Endothelial cell of umbilical vein (primary cell): ENCODE results near the gene PUM2. TPM values are rescaled to one million over a fixed set of nuclear protein-coding genes. Genes with fewer than 3 reads are reported as not detected.
A peak's percentile ranks its signal among the peaks of the same experiment; 100 is the strongest.

Experiments
- BruUV-seq: library from RNA; stranded (reverse); fragments of 400-500 nt; replicated peaks from 2 replicates; lab custom pipeline; 2021; lab: Mats Ljungman, UMichigan
- CTCF ChIA-PET: fragments of 300-600, 350-600 bp; sonication (Branson Sonifier 250); formaldehyde crosslinking; loops from one replicate; lab custom pipeline; 2021; ENCODE audit warnings: antibody characterized with exemption, inconsistent platforms; lab: Charles Lee
- POLR2A ChIA-PET: fragments of 300-600, 350-600 bp; sonication (Branson Sonifier 250); formaldehyde crosslinking; loops from one replicate; lab custom pipeline; 2021; ENCODE audit warnings: antibody characterized with exemption, inconsistent platforms; lab: Charles Lee
- DNase-seq: peaks from one replicate; pipeline ENCODE4 v3.0.0-alpha.2; 2011; ENCODE audit warnings: low read depth, low spot score
- FAIRE-seq: peaks from 2 replicates; lab custom pipeline; 2011; peaks lifted over from hg19 to GRCh38; lab: Jason Lieb, UNC
- H2AFZ ChIP-seq: 2 replicates; pipeline ENCODE4 v1.6.0; 2012; ENCODE audit warnings: low read depth, low read length, control low read depth, inconsistent platforms
- H3K27ac ChIP-seq: 2 replicates; pipeline ENCODE4 v1.5.1; 2011; ENCODE audit warnings: low read depth, mild to moderate bottlenecking, control low read depth, low read length, moderate library complexity; ENCODE audit not compliant: insufficient read depth
- H3K27me3 ChIP-seq, 2 experiments: 2 replicates each; pipeline versions ENCODE4 v1.6.0 to v1.6.1; 2011; ENCODE audit warnings: low read length in 2 of 2, mixed read lengths in 1 of 2; ENCODE audit not compliant: control insufficient read depth in 2 of 2, insufficient read depth in 2 of 2
- H3K36me3 ChIP-seq, 2 experiments: 2 replicates in 1 of 2; 3 replicates in 1 of 2; pipeline ENCODE4 v1.5.1; 2011; ENCODE audit warnings: low read length in 2 of 2, mild to moderate bottlenecking in 1 of 2, moderate library complexity in 1 of 2; ENCODE audit not compliant: control insufficient read depth in 2 of 2, insufficient read depth in 2 of 2; ENCODE audit errors: extremely low read depth in 1 of 2
- H3K4me1 ChIP-seq: 3 replicates; pipeline ENCODE4 v1.5.1; 2011; ENCODE audit warnings: mild to moderate bottlenecking, low read length; ENCODE audit not compliant: control insufficient read depth, insufficient read depth; ENCODE audit errors: extremely low read depth
- H3K4me2 ChIP-seq: 2 replicates; pipeline ENCODE4 v1.6.1; 2011; ENCODE audit warnings: low read length, control low read depth, mixed read lengths; ENCODE audit not compliant: insufficient read depth
- H3K4me3 ChIP-seq, 3 experiments: fragments of 200-600 bp in 1 of 3; sonication (generic), shearing (Covaris generic) in 1 of 3; replicated peaks in 1 of 3; 2 replicates each; pipeline ENCODE4 v1.5.1; 2011 to 2016; ENCODE audit warnings: control low read depth in 3 of 3, low read length in 3 of 3, mild to moderate bottlenecking in 2 of 3, inconsistent platforms in 1 of 3, low read depth in 1 of 3, moderate library complexity in 1 of 3; ENCODE audit not compliant: insufficient read depth in 1 of 3
- H3K79me2 ChIP-seq: 2 replicates; pipeline ENCODE4 v1.6.0; 2012; ENCODE audit warnings: low read length, inconsistent platforms; ENCODE audit not compliant: control insufficient read depth, insufficient read depth
- H3K9ac ChIP-seq: replicated peaks from 2 replicates; pipeline ENCODE3; 2011; ENCODE audit warnings: low read length, control low read depth; ENCODE audit not compliant: insufficient read depth; ENCODE audit errors: extremely low read depth
- H3K9me1 ChIP-seq: replicated peaks from 3 replicates; pipeline ENCODE4 v1.6.0; 2011; ENCODE audit warnings: mild to moderate bottlenecking, low read length; ENCODE audit not compliant: control insufficient read depth, insufficient read depth; ENCODE audit errors: extremely low read depth
- H3K9me3 ChIP-seq: replicated peaks from 2 replicates; pipeline ENCODE4 v1.5.1; 2012; ENCODE audit warnings: low read length, inconsistent platforms; ENCODE audit not compliant: control insufficient read depth, insufficient read depth
- H4K20me1 ChIP-seq: replicated peaks from 2 replicates; pipeline ENCODE3; 2011; ENCODE audit warnings: mild to moderate bottlenecking, low read length; ENCODE audit not compliant: control insufficient read depth, insufficient read depth; ENCODE audit errors: extremely low read depth
- CTCF ChIP-seq, 2 donors: IDR thresholded peaks; 1 replicate in 1 of 2; 2 replicates in 1 of 2; pipeline ENCODE4 v1.5.1; 2011; ENCODE audit warnings: low read length in 2 of 2, mild to moderate bottlenecking in 2 of 2, moderate library complexity in 2 of 2, control low read depth in 1 of 2, inconsistent platforms in 1 of 2, low read depth in 1 of 2; ENCODE audit not compliant: insufficient read depth in 1 of 2; ENCODE audit errors: extremely low read depth in 1 of 2
- FOS ChIP-seq: IDR thresholded peaks from 2 replicates; pipeline ENCODE4 v1.6.1; 2011; ENCODE audit warnings: mild to moderate bottlenecking, low read length, moderate library complexity, borderline replicate concordance; ENCODE audit not compliant: insufficient read depth
- MYC ChIP-seq: IDR thresholded peaks from one replicate; pipeline ENCODE4 v1.6.1; 2011; ENCODE audit warnings: mild to moderate bottlenecking, low read depth, low read length
- POLR2AphosphoS5 ChIP-seq: IDR thresholded peaks from 2 replicates; pipeline ENCODE4 v1.6.1; 2012; ENCODE audit warnings: low read depth, mild to moderate bottlenecking, control low read depth, low read length, moderate library complexity; ENCODE audit not compliant: insufficient read depth
- dilution Hi-C: fragments of 300-500 bp; cut with MboI; formaldehyde crosslinking; loops from one replicate; pipeline ENCODE4 v1.15.0; 2019; ENCODE audit warnings: low sequenced_read_pairs; ENCODE audit not compliant: extremely low pct_ligation_motif_present
- intact Hi-C: fragments of 100-400 bp; cut with micrococcal nuclease; formaldehyde crosslinking; loops from one replicate; pipeline ENCODE4 v1.10.0; 2022
- polyA plus RNA-seq, 4 experiments: library from polyadenylated mRNA; depleted of rRNA in 3 of 4; stranded (reverse) in 3 of 4; unstranded in 1 of 4; fragments of >200 nt; gene quantifications; 2 replicates each; pipeline versions ENCODE4 v1.2.1 to v1.2.3, GENCODE V29; 2011 to 2012; ENCODE audit warnings: missing spikeins in 1 of 4
- total RNA-seq: library from RNA; stranded (reverse); gene quantifications from 2 replicates; pipeline ENCODE4 v1.2.3, GENCODE V29; 2021
- TF ChIP-seq, protein P1 (sequence below): IDR thresholded peaks from 2 replicates; pipeline ENCODE4 v1.6.1; 2011; ENCODE audit not compliant: insufficient read depth, insufficient read length

The PUM2 gene
- total and polyA plus RNA-seq, 2 donors (not counting 3 experiments of a cell fraction or from before 2014, with no cell fraction given) = 32.9 to 83.7 TPM

GRCh38 chr2:20378891-20379519 is 28.4 kb upstream of the PUM2 start:
- H2AFZ ChIP-seq = no peak overlapping the region
- no peaks in the 10 kb centered on the region for H3K9me3 ChIP-seq
- H3K27me3 ChIP-seq = peaks cover 6 to 9% of the 10 kb centered on the region in 2 experiments
- POLR2A ChIA-PET = interaction anchor here (0.6 to 1.1 kb wide), 3 partner anchors 67 to 271 kb away, joined by 3 to 4 read pairs (median 3); no protein-coding TSS in a partner anchor
- TF ChIP-seq POLR2AphosphoS5 (peak; percentile 19), CTCF (IDR thresholded peaks at IDR 0.05; ENCODE audit: extremely low read depth in 1 of 2, insufficient read depth in 1 of 2, low read depth in 1 of 2, low read length in 2 of 2) (peak; percentile 87 to 89), FOS (no peak)
- CTCF ChIA-PET = interaction anchor here (0.6 to 4.8 kb wide), 38 partner anchors 8 to 283 kb away, joined by 3 to 66 read pairs (median 6); partner anchors contain the start of genes HS1BP3 and RHOB
- no peaks in the 10 kb centered on the region for H3K4me1 ChIP-seq
- no peaks in the 10 kb centered on the region for H3K9me1 ChIP-seq
- no peaks in the 10 kb centered on the region for H4K20me1 ChIP-seq
- intact Hi-C loops (loop anchor here (1.0 to 5.0 kb wide), 4 partner anchors 52 to 263 kb away; no protein-coding TSS in a partner anchor), dilution Hi-C loops (no loop called here)
- no peak overlapping the region for H3K27ac ChIP-seq
- H3K4me2 ChIP-seq = no peak overlapping the region
- H3K79me2 ChIP-seq = no peaks in the 10 kb centered on the region
- H3K4me3 ChIP-seq = no peak overlapping the region
- no TSS peak for BruUV-seq
- FAIRE-seq = peak; percentile 82
- no peaks in the 10 kb centered on the region for H3K36me3 ChIP-seq
- DNase-seq = peak; percentile 78
- no peak overlapping the region for H3K9ac ChIP-seq

DNA sequence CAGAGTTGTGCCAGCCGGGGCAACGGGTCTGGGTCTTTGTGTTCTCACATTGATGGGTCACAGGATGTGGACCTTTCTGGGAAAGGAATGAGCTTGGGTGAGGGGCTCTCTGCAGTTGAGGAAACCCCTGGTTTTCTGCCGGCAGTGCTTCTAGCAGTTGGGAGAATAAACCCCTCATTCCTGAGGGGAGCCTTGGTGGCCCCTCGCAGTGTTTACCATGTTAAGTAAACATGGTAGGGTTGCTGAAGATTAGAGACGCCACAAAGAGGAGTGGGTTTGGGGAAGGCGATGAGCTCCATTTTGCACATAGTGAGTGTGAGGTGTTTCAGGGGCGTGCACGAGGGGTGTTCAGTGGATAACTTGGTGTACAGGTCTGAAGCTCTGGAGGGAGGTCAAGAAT is 27.7 kb upstream of the PUM2 start:
- DNase-seq (no peak), FAIRE-seq (no peak)
- no peaks in the 10 kb centered on the region for H3K9me3 ChIP-seq
- peaks cover 6 to 9% of the 10 kb centered on the region in 2 experiments for H3K27me3 ChIP-seq
- H3K9me1 ChIP-seq = no peaks in the 10 kb centered on the region
- dilution Hi-C loops = no loop called here
- TF ChIP-seq MYC = no peak
- TF ChIP-seq, protein P1, sequence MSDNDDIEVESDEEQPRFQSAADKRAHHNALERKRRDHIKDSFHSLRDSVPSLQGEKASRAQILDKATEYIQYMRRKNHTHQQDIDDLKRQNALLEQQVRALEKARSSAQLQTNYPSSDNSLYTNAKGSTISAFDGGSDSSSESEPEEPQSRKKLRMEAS = no peak
- ChIA-PET POLR2A (interaction anchor here (1.1 kb wide), 1 partner anchor 272 kb away, joined by 3 read pairs; no protein-coding TSS in a partner anchor), CTCF (interaction anchor here (0.6 to 4.8 kb wide), 31 partner anchors 8 to 283 kb away, joined by 3 to 66 read pairs (median 6); partner anchors contain the start of gene HS1BP3)
- H4K20me1 ChIP-seq = no peaks in the 10 kb centered on the region
- H3K9ac ChIP-seq = no peak overlapping the region
- intact Hi-C loops = loop anchor here (2.0 to 5.0 kb wide), 2 partner anchors 52 to 59 kb away; no protein-coding TSS in a partner anchor
- H3K36me3 ChIP-seq = no peaks in the 10 kb centered on the region
- H2AFZ ChIP-seq = no peak overlapping the region
- no peak overlapping the region for H3K27ac ChIP-seq
- no peaks in the 10 kb centered on the region for H3K79me2 ChIP-seq
- BruUV-seq = no TSS peak
- no peak overlapping the region for H3K4me2 ChIP-seq
- H3K4me1 ChIP-seq = no peaks in the 10 kb centered on the region
- no peak overlapping the region for H3K4me3 ChIP-seq
